IPS-20b (cell line): ENCODE measurements around the gene PDE1C.

Experiments
- H3K27ac ChIP-seq: one replicate; pipeline ENCODE4 v1.5.1; 2013; ENCODE audit warnings: low read length
- H3K27me3 ChIP-seq: 2 replicates; pipeline ENCODE4 v1.6.1; 2013; ENCODE audit warnings: mild to moderate bottlenecking, low read length, inconsistent platforms; ENCODE audit not compliant: insufficient read depth
- H3K36me3 ChIP-seq: 2 replicates; pipeline ENCODE4 v1.6.1; 2013; ENCODE audit warnings: low read depth, mild to moderate bottlenecking, inconsistent platforms, low read length, moderate library complexity; ENCODE audit not compliant: insufficient read depth
- H3K4me1 ChIP-seq: 2 replicates; pipeline ENCODE4 v1.6.1; 2013; ENCODE audit warnings: mild to moderate bottlenecking, control low read depth, inconsistent platforms, low read length, moderate library complexity; ENCODE audit not compliant: insufficient read depth
- H3K4me3 ChIP-seq: 2 replicates; pipeline ENCODE4 v1.5.1; 2013; ENCODE audit warnings: mild to moderate bottlenecking, low read length, inconsistent platforms
- H3K9ac ChIP-seq: 2 replicates; pipeline ENCODE4 v1.6.1; 2013; ENCODE audit warnings: low read depth, mild to moderate bottlenecking, inconsistent platforms, low read length, moderate library complexity
- H3K9me3 ChIP-seq: 2 replicates; pipeline ENCODE4 v1.6.1; 2013; ENCODE audit warnings: mild to moderate bottlenecking, low read depth, low read length, inconsistent platforms; ENCODE audit not compliant: insufficient read depth

PDE1C gene

DNA sequence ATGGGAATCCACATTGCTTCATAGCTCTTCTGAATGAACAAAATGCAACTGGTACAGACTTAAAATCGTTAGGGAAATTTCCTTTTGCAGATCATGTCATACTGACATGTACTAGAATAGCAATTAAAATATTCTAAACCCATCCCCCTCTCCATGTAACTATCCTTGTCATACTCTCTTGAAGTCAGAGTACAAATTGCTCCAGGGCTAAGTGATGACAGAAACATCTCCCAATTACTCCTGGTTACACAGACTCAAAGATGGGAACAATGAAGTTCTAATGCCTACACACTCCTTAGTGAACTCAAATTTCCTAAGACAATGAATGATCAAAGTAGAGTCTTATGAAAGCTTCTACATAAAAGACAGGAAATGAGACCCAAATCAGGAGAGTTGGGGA, 87.2 kb downstream of the PDE1C start:
- H3K9me3 ChIP-seq: no peaks in the 10 kb centered on the region

DNA sequence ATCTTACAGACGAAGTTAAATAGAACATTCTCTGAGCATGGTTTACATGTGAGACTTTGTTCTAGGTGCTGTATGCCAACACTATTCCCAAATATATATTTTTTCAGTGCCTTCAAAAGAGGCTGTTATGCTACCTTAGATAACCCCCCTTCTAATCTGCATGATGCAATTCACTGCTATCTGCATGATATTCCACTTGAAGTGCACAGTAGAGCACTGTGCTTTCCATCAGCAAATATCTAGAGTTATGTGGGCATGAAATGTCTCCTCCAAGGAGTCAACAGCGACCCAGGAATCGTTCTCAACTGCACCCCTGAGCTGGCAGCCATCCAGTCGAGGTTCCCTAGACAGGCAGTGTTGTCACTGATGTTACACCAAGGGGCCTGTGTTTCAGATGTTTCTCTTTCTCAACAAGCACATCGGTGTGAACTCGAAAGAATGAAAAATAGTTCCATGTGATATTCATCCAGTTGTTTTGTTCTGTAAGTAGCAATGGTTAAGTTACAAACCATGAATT, 88.3 kb downstream of the PDE1C start:
- H3K36me3 ChIP-seq: no peaks in the 10 kb centered on the region
- H3K27ac ChIP-seq: no peak overlapping the region
- H3K9ac ChIP-seq: no peak overlapping the region
- H3K9me3 ChIP-seq: peaks cover 3% of the 10 kb centered on the region; the same call in 1 of the 2 replicates
- H3K4me3 ChIP-seq: no peak overlapping the region
- H3K27me3 ChIP-seq: no peaks in the 10 kb centered on the region
- no peaks in the 10 kb centered on the region for H3K4me1 ChIP-seq

More for the DNA sequence above, 87.2 kb downstream of the PDE1C start:
- no peak overlapping the region for H3K27ac ChIP-seq
- no peak overlapping the region for H3K4me3 ChIP-seq
- no peaks in the 10 kb centered on the region for H3K4me1 ChIP-seq
- H3K27me3 ChIP-seq: no peaks in the 10 kb centered on the region
- no peak overlapping the region for H3K9ac ChIP-seq
- no peaks in the 10 kb centered on the region for H3K36me3 ChIP-seq

DNA sequence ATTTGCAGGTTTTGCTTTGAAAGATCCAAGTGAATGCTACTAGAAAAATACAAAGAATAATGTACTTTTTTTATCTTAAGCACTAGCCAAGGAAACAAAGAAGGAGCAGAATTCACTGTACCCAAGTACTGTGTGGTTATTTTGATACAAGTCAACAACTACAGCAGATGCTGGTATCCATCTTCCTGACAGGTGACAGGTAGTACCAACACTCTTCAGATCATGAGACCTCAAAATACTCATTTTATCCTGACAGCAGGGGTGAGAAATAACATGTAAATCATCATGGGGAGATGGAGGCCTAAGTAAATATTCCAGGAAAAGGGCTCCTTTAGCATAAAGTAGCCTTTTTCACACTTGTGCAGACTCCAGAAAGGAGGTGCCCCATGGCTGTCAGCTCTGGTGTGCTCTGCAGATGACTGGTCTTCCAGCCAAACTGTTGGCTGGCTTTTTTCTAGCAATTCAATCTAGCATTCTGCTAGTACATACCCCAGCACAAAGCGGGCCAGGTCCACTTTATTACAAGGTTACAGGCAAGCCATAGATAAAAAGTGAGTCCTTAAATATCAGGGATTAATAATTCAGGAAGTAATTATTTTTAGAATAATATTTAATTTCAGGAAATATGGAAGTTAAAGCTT, 90.4 kb downstream of the PDE1C start:
- Histone ChIP-seq H3K36me3 (no peaks in the 10 kb centered on the region), H3K9me3 (peaks cover 6% of the 10 kb centered on the region; the same call in 1 of the 2 replicates), H3K27me3 (no peaks in the 10 kb centered on the region), H3K27ac (no peak overlapping the region), H3K9ac (no peak overlapping the region), H3K4me1 (no peaks in the 10 kb centered on the region), H3K4me3 (no peak overlapping the region)

DNA sequence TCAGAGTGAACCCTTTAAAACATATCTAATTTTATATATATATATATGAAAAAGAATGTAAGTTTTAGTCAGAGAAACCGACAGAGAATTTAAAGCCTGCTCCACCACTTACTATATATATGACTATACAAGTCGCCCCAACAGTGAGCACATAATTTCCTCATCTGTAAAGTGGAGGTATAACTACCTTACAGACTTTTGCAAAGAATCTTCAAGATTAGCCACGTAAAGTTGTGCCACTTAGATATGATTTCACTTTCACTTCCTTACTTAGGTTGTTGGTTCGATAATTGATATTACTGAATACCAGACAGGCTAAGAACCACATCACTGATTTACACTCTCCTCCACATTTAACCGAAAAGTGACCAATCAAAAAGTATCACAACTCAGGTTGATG, 94.7 kb downstream of the PDE1C start:
- Histone ChIP-seq H3K36me3 (no peaks in the 10 kb centered on the region), H3K27ac (no peak overlapping the region), H3K4me1 (no peaks in the 10 kb centered on the region), H3K9me3 (peaks cover 6% of the 10 kb centered on the region; the same call in 1 of the 2 replicates), H3K9ac (no peak overlapping the region), H3K4me3 (no peak overlapping the region), H3K27me3 (no peaks in the 10 kb centered on the region)

- Histone ChIP-seq H3K9ac (no peak overlapping the region), H3K27me3 (no peaks in the 10 kb centered on the region), H3K4me3 (no peak overlapping the region), H3K36me3 (no peaks in the 10 kb centered on the region), H3K9me3 (peaks cover 6% of the 10 kb centered on the region; the same call in 1 of the 2 replicates), H3K4me1 (no peaks in the 10 kb centered on the region), H3K27ac (no peak overlapping the region)
Observed at GRCh38 chr7:31974351-31974750, 95.9 kb downstream of the PDE1C start.

DNA sequence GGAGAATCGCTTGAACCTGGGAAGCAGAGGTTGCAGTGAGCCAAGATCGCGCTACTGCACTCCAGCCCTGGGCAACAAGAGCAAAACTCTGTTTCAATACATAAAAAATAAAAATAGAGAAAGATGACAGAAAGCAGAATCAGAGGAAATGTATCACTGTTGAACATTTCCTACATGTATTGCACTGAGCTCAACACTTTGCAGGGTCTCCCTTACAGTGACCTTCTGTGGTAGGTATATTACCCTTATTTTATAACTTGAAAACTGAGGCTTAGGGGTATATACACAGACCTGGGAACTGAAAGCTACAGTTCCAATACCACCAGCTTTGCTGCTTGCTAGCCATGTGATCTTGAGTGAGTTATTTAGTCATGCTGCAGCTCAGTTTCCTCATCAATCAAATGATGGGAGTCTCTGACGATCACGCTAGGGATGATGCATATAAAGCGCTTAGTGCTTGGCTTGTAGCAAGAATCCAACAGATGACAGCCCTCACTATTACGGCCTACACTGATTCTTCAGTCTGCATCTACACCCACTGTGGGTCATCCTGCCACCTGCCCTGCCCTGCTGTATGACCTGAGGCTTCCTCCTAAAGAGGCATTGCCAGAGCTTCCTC, 99.0 kb downstream of the PDE1C start:
- Histone ChIP-seq H3K27me3 (no peaks in the 10 kb centered on the region), H3K27ac (no peak overlapping the region), H3K9ac (no peak overlapping the region), H3K36me3 (no peaks in the 10 kb centered on the region), H3K4me3 (no peak overlapping the region), H3K9me3 (no peaks in the 10 kb centered on the region), H3K4me1 (no peaks in the 10 kb centered on the region)

DNA sequence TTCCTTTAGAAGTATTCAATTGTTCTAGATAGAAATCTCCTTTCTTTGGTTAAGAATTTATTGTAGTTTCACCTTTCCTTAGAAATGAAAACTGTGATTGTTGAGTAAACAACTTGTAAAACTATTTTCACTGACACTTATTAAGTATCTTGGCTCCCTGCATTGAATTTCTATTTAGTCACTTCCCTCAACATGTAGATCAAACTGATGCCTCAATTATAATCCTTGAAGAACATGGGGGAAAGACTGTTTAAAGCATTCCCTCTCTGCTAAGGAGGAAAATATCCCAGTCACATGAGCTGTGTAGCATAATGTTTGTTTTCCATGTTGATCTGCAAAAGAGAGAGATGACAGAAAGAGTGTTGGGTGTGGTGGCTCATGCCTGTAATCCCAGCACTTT, 99.7 kb downstream of the PDE1C start:
- no peaks in the 10 kb centered on the region for H3K4me1 ChIP-seq
- H3K4me3 ChIP-seq: no peak overlapping the region
- no peaks in the 10 kb centered on the region for H3K9me3 ChIP-seq
- no peak overlapping the region for H3K27ac ChIP-seq
- H3K9ac ChIP-seq: no peak overlapping the region
- H3K27me3 ChIP-seq: no peaks in the 10 kb centered on the region
- no peaks in the 10 kb centered on the region for H3K36me3 ChIP-seq

GRCh38 chr7:31963569-31964175, 106.5 kb downstream of the PDE1C start:
- Histone ChIP-seq H3K4me3 (no peak overlapping the region), H3K27ac (no peak overlapping the region), H3K27me3 (no peaks in the 10 kb centered on the region), H3K36me3 (no peaks in the 10 kb centered on the region), H3K9me3 (peaks cover 11% of the 10 kb centered on the region; the same call in 1 of the 2 replicates), H3K4me1 (no peaks in the 10 kb centered on the region), H3K9ac (no peak overlapping the region)

GRCh38 chr7:31962246-31962645, 108.0 kb downstream of the PDE1C start:
- Histone ChIP-seq H3K27me3 (no peaks in the 10 kb centered on the region), H3K4me1 (0 out of 2 replicates have a peak, but pooled peaks cover 3% of the 10 kb centered on the region), H3K4me3 (no peak overlapping the region), H3K9me3 (peaks cover 11% of the 10 kb centered on the region; the same call in 1 of the 2 replicates), H3K9ac (no peak overlapping the region), H3K36me3 (no peaks in the 10 kb centered on the region), H3K27ac (no peak overlapping the region)

GRCh38 chr7:31958226-31958625, 112.0 kb downstream of the PDE1C start:
- Histone ChIP-seq H3K27me3 (no peaks in the 10 kb centered on the region), H3K9me3 (peaks cover 3% of the 10 kb centered on the region; the same call in 1 of the 2 replicates), H3K4me1 (peaks cover 6% of the 10 kb centered on the region; the same call in 1 of the 2 replicates), H3K9ac (no peak overlapping the region), H3K4me3 (no peak overlapping the region), H3K36me3 (no peaks in the 10 kb centered on the region), H3K27ac (no peak overlapping the region)

DNA sequence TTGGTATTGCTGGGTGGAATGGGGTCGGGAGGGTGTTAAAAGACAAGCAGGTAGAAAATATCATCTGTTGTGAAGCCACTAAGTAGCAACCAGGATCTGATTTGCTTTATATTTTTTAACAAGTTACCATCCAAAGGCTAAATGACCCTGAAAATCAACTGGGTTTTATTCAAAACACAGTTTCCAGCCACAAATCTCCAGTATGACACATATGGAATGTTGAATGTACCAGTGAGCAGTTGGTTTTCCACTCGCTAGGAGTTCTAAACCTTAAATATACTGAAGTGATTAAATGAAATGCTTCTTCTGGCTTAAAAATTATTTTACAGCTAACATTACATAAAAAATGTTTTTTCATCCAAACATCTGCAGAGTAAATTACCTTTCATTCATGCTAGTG, 112.5 kb downstream of the PDE1C start:
- Histone ChIP-seq H3K4me3 (no peak overlapping the region), H3K9me3 (no peaks in the 10 kb centered on the region), H3K27me3 (no peaks in the 10 kb centered on the region), H3K27ac (no peak overlapping the region), H3K36me3 (no peaks in the 10 kb centered on the region), H3K9ac (no peak overlapping the region), H3K4me1 (peaks cover 6% of the 10 kb centered on the region; the same call in 1 of the 2 replicates)
